ENCODE measurements around the gene SLC25A26. TPM values are rescaled to one million over a fixed set of nuclear protein-coding genes. Genes with fewer than 3 reads are reported as not detected.

The SLC25A26 gene
- total and polyA plus RNA-seq, 7 donors, result 21.0 to 43.6 (median 31.9) TPM

GRCh38 chr3:66425576-66426114 lies 204.8 kb downstream of the SLC25A26 start:
- H3K9me3 ChIP-seq, result no peaks in the 10 kb centered on the region
- intact Hi-C loops (cut with DNase I), result no loop called here
- no peaks in the 10 kb centered on the region for H3K27me3 ChIP-seq (ENCODE audit: insufficient read depth in 3 of 3, low read length in 2 of 3)
- no peak overlapping the region for H3K4me3 ChIP-seq
- peaks cover 70% of the 10 kb centered on the region for H3K4me1 ChIP-seq
- no peaks in the 10 kb centered on the region for H3K36me3 ChIP-seq (ENCODE audit: insufficient read depth in 1 of 2, low read depth in 1 of 2)
- DNase-seq (no peak), ATAC-seq (peak; percentile 36 to 64 (median 48))
- WGBS, 3 donors, result 20 to 27% (median 22%) methylated on average over 7 of the region's 7 CpGs
- peak overlapping the region; percentile 89 for H3K27ac ChIP-seq
- TF ChIP-seq, protein P1, sequence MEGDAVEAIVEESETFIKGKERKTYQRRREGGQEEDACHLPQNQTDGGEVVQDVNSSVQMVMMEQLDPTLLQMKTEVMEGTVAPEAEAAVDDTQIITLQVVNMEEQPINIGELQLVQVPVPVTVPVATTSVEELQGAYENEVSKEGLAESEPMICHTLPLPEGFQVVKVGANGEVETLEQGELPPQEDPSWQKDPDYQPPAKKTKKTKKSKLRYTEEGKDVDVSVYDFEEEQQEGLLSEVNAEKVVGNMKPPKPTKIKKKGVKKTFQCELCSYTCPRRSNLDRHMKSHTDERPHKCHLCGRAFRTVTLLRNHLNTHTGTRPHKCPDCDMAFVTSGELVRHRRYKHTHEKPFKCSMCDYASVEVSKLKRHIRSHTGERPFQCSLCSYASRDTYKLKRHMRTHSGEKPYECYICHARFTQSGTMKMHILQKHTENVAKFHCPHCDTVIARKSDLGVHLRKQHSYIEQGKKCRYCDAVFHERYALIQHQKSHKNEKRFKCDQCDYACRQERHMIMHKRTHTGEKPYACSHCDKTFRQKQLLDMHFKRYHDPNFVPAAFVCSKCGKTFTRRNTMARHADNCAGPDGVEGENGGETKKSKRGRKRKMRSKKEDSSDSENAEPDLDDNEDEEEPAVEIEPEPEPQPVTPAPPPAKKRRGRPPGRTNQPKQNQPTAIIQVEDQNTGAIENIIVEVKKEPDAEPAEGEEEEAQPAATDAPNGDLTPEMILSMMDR (IDR thresholded peaks at IDR 0.05), result no peak

DNA sequence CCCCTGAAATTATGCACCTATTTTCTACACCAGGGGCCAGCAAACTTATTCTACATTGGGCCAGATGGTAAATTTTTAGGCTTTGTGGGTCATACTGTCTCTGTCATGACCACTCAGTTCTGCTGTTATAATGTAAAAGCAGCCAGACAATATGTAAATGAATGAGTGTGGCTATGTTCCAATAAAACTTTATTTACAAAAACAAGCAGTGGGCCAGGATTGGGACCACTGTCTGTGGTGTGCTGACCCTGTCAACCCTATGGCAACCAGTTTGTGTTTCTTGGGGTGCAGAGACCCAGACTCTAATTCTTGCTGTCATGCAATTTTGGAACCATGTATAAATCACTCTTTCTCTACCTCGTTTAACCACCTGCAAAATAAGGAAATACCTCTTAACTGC lies 205.3 kb downstream of the SLC25A26 start:
- DNase-seq (no peak), ATAC-seq (no peak)
- Histone ChIP-seq H3K4me1 (peaks cover 75% of the 10 kb centered on the region), H3K9me3 (no peaks in the 10 kb centered on the region), H3K36me3 (ENCODE audit: insufficient read depth in 1 of 2, low read depth in 1 of 2) (no peaks in the 10 kb centered on the region), H3K27me3 (ENCODE audit: insufficient read depth in 3 of 3, low read length in 2 of 3) (no peaks in the 10 kb centered on the region), H3K4me3 (no peak overlapping the region), H3K27ac (peak overlapping the region; percentile 89)
- intact Hi-C loops (cut with DNase I), result no loop called here
- TF ChIP-seq, protein P1 (IDR thresholded peaks at IDR 0.05), result no peak
- WGBS, 3 donors, result 74 to 92% (median 87%) methylated on average over 1 of the region's 1 CpG

GRCh38 chr3:66427352-66427751 lies 206.6 kb downstream of the SLC25A26 start:
- H3K4me1 ChIP-seq, result peaks cover 86% of the 10 kb centered on the region
- intact Hi-C loops (cut with DNase I), result no loop called here
- TF ChIP-seq, protein P1 (IDR thresholded peaks at IDR 0.05), result no peak
- peak overlapping the region; percentile 89 for H3K27ac ChIP-seq
- no peak for ATAC-seq
- H3K36me3 ChIP-seq (ENCODE audit: insufficient read depth in 1 of 2, low read depth in 1 of 2), result no peaks in the 10 kb centered on the region
- H3K27me3 ChIP-seq (ENCODE audit: insufficient read depth in 3 of 3, low read length in 2 of 3), result no peaks in the 10 kb centered on the region
- no peak for DNase-seq
- no peak overlapping the region for H3K4me3 ChIP-seq
- H3K9me3 ChIP-seq, result no peaks in the 10 kb centered on the region
- WGBS, 3 donors, result 80 to 95% (median 84%) methylated on average over 3 of the region's 3 CpGs

DNA sequence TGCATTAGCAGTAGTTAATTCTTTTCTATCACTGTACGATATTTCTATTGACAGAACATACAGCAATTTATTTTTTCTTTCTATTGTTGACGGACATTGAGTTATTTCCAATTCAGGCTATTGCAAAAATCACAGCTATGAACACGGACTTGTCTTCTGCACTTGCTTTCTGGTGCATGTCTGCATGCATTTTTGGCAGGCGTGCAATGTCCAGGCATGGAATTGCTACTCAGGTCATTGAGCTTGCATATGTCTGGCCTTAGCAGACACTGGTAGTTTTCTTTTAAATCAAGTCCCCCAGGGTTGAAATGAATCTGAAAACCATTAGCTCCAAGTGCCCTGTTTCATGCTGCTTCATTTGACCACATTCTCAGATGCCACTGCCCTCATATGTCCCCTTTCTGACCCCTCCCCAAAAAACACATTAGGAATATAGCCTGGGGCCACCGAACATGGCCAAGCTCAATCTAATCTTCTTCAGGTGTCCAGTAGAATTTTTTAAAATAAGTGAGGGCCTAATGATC lies 207.2 kb downstream of the SLC25A26 start:
- TF ChIP-seq, protein P1 (IDR thresholded peaks at IDR 0.05), result no peak
- peak overlapping the region; percentile 30 for H3K4me3 ChIP-seq
- H3K9me3 ChIP-seq, result no peaks in the 10 kb centered on the region
- H3K36me3 ChIP-seq (ENCODE audit: insufficient read depth in 1 of 2, low read depth in 1 of 2), result no peaks in the 10 kb centered on the region
- intact Hi-C loops (cut with DNase I), result no loop called here
- DNase-seq (no peak), ATAC-seq (no peak)
- no peaks in the 10 kb centered on the region for H3K27me3 ChIP-seq (ENCODE audit: insufficient read depth in 3 of 3, low read length in 2 of 3)
- H3K27ac ChIP-seq, result peak overlapping the region; percentile 89
- peaks cover 93% of the 10 kb centered on the region for H3K4me1 ChIP-seq
- WGBS, 3 donors, result 34 to 50% (median 36%) methylated on average over 5 of the region's 5 CpGs

Other genes starting within 250 kb of the SLC25A26 start
- 1 to 10 TPM; 4.5 to 6.7 (median 6.2) TPM for gene MAGI1, start 182.1 kb upstream of the SLC25A26 start, total RNA-seq
- 1 to 10 TPM; 4.6 to 8.1 (median 7.7) TPM for gene MAGI1, start 182.1 kb upstream of the SLC25A26 start, polyA plus RNA-seq